Globus pallidus (tissue), 1 donor: ENCODE data around the gene PLET1.
A peak's percentile ranks its signal among the peaks of the same experiment; 100 is the strongest.

ENCODE experiments used
- DNase-seq: peaks from one replicate; pipeline ENCODE4 v3.0.0-alpha.2; 2015; ENCODE audit warnings: low spot score

PLET1 gene

DNA sequence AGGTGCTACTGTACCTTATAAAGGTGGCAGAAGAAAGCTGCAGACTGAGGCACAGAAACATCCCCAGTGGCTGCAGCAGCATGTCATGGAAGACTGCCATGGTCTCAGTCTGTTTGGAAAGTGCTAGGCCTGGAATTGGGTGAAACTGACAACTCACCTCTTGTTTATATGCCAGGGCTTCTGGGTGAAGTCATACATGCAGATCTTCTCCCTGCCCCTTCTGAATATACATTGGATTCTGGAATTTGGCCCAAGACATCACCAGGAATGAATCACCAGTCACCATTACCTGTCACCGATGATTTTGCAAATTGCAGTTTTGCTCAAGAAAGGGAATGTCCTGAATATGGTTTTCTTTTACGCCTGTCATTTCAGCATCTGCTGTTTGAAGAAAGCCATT, at the start of gene PLET1:
TSS of gene PLET1 (minus strand) at position 371 of the 400 bp plus-strand sequence. CDS start at position 100, 271 bp downstream.
- DNase-seq, result no peak

DNA sequence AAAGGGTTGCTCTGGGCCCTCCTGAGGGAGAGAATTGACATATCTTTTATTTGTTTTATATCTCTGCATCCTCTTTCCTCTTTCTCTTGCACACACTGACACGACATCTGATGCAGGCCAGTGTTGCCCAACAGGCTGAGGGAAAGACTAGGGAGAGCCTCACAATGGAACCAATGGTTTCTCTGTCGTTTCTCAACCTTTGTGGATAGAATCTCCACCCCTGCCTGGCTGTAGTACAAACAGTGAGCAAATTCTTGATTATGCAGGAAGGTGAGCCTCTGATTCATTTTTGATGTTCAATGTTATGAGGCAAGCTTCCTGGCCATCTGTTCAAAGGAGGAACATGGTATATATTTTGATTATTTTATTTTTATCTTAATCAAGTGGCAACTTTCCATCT, 49.8 kb upstream of the PLET1 start:
- no peak for DNase-seq

DNA sequence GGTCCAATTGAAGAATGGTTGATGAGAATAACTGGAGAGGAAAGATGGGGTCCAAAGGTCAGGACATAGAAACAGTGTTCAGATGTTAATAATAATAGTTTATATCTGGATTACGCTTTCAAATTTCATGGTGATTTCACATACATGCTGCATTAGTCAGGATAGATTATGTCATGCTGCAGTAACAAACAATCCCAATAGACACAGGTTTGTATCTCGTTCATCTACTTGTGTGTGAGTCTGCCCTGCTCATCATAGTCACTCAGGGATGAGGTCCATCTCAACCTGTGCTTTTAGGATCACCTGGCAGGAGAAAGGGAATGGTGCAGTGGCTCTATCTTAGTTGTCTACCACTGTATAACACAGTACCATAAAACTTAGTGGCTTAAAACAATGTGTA, 48.0 kb upstream of the PLET1 start:
- DNase-seq, result no peak

DNA sequence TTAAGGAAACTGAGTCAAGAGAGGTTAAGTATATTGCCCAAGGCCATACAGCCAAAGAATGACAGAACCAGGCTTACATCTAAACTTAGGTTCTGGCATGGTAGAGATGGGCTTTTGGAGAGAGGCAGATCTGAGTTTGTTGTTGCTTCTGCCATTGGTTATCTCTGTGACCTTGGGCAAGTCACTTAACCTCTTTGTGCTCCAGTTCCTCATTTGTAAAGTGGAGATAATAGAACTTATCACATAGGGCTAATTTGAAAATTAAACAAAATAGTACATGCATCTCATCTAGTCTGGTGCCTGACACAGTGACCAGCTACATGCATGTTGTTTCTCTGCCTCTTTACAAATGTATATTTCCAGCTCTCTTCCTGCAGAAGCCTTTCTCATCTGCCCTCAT, 47.0 kb upstream of the PLET1 start:
- no peak for DNase-seq

DNA sequence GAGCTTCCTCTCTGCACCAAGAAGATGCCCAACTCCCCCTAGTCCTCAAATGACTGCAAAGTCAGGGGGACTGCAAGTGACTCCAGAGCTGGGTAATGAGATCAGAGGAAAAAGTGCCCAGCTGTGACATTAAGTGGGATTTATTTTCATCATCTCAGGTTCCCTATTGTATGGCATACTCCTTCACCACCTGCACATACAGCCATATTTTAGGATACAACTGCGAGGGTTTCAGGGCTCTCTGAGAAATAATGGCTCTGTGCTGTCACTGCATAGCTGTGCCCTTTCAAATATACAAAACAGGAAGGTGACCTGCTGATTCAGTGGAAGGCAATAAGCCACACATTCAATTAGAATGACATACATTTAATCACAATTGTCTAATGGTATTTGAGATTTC, 45.6 kb upstream of the PLET1 start:
- no peak for DNase-seq

GRCh38 chr11:112304914-112305313, 44.3 kb upstream of the PLET1 start:
- no peak for DNase-seq

- DNase-seq, result no peak
These were observed 43.0 kb upstream of the PLET1 start for GRCh38 chr11:112303616-112304015.

GRCh38 chr11:112302226-112302868, 41.7 kb upstream of the PLET1 start:
- no peak for DNase-seq

DNA sequence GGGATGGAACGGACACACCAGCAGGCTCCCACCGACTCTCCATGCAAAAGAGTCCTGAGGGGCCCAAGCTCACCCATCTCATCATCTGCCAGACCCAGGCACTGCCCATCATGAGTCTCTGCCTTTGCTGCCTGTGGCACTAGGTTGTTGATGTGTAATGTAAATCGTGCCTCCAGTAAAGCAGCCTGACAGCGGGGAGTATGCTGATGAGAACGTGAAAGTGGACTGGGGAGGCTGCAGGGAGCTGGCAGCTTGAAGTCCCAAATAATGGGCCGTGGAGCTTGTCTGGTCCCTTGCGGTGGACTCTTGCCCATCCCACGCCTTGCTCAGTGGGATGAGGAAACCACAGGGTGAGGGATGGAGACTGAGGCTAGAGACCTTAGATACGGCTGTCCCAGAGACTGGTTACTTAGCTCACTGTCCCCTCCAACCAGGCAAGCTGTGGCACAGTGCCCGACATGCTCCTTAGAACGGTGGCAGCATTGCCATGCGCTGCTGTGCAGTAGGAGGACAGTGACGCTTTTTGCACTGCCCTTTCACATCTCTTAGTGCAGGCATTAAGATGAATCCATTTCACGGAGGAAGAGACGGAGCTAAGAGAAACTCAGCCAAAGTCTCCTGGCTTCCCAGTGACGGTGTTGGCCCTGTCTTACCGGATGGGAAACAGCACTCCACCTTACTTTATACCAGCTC, 39.6 kb upstream of the PLET1 start:
- peak; percentile 45 for DNase-seq

- peak; percentile 31 for DNase-seq
These were observed 37.9 kb upstream of the PLET1 start for GRCh38 chr11:112298535-112298934.

DNA sequence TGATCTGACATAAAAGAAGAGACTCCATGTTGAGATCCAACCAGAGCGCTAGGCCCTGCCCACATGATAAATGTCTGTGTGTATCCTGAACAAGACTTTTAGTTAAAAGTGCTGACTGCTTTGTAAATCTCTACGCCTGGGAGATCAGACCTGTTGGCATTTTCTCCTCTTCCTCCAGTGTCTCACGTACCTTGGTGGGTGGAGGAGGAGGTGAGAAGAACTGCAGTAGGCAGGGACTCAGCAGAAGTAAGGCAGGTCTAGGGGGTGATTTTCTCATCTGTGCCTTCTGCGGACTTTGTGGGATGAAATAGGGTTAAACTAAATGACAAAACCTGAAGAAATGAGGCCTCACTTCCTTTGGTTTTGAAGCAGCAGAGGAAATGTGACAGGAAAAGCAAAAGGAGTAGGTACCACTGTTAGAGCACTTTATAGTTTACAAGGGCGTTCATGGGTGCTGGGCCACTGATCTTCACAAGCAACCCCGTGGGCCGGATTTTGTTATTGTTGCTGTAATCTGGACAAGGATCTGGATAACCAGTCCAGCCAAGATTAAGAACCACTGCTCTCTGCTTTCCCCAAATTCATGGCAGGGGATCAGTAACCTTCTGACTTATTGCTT, 36.7 kb upstream of the PLET1 start:
- DNase-seq, result no peak

- no peak for DNase-seq
These were observed 35.4 kb upstream of the PLET1 start for GRCh38 chr11:112296044-112296443.

DNA sequence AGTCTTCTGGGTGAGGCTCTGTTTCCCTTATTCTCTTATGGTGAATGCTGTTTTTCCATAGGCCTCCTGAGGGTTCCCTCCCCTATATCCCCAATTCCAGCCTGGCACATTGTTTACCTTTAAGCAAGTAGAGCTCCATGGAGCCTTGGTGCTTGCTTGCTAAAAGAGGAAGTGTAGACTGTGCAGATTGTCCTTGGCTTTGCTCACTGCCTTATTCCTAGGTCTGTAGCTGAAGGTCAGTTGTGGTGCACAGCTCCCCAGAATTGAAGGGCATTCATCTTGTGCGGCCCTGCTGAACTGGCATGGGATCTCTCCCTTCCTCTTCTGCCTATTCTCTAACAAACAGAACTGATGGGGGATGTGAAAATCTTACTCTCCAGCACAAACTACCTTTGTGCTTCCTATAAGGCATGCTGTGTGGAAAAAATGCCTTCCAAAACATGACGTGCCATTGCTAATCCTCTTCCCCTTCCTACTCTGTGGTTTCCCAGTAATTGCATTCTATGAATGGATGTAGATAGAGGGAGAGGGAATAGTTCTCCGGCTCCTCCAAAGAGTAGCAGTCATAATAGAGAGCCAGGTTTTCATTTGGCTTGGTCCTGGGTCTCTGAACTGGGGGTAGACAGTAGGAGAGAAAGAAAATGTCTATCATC, 34.2 kb upstream of the PLET1 start:
- DNase-seq, result no peak

- DNase-seq, result no peak
These were observed 33.0 kb upstream of the PLET1 start for GRCh38 chr11:112293614-112294013.

DNA sequence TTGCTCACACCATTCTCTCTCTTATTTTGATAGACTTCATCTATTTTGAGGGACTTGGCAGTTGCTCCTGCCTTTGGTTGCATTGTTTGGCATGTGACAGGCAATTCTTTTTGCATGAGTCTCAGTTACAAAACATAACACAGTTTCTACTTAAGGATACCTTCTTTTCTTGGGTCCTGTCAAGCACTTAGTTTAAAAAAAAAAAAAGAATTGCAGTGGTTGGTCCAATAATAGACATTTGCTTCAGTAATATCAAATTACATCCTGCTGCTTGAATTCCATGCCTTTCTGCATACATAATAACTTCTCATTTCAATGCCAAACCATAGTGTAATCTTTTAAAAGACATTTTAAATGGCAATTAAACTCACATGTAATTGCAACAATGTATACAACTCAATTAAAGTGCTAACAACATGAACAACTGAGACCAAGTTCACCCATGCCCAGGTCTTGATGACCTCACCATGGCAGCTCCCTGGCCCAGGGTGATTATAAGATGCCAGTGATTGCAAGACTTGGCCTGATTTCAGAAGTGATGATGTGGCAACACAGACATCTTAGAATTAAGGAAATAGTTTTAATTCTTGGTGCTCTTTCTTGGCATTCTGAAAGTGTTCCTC, 32.2 kb upstream of the PLET1 start:
- no peak for DNase-seq

DNA sequence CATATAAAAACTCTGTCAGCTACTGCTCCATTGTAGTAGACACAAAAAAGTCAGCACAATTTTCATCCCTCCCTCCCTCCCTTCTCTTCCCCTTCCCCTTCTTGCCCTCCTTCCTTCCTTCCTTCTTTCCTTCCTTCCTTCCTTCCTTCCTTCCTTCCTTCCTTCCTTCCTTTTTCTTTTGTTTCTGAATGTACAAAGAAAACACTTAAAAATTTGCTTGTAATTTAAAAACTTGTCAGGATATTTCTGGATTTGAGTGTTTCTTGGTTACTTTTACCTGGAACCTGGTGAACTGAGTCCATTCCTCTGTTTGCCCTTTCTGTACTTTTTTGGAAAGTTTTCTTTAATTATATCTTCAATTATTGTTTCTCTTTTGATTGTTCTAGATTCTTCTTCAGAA, 31.5 kb upstream of the PLET1 start:
- DNase-seq, result no peak

- no peak for DNase-seq
These were observed 30.5 kb upstream of the PLET1 start for GRCh38 chr11:112291191-112291590.

DNA sequence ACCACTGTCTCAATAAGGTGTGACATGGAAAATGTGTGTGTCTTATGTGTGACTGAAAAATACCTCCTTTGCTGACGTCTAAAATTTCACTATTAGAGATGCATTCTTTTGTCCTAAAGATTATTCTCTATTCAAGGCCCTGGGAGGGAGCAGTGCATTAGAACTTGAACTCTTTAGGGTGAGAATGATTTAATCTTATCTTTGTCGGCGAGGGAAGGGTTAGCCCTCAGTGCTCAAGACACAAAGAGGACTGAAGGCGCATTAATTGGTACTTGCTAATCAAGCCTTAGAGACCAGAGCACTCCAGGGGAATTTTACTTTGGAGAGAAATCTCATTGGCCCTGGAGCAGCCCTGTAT, 29.8 kb upstream of the PLET1 start:
- DNase-seq, result no peak

- peak; percentile 72 for DNase-seq
These were observed 29.2 kb upstream of the PLET1 start for GRCh38 chr11:112289588-112290492.

GRCh38 chr11:112288021-112288420, 27.4 kb upstream of the PLET1 start:
- DNase-seq, result peak; percentile 76

DNA sequence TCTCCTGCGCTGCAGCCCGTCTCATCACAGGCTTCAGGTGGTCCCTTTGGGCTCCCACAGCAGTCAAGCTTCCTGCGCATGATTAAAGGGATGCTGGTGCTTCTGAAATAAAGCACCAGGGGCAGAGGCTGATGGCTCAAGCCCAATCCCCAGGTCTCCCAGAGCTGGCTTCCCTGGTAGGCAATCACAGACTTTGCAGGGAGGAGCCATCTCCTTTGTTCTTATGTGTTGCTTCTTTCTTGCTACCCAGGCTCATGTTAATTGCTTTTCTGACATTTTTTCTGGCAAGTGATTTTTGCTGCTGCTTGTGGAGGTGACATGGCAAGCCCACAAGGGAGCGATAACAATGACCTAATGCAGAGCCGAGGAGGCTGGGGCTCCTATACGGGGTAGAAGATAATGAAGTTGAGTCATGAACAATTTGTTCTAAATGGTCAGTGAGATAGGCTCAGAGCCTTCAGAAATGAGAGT, 25.2 kb upstream of the PLET1 start:
- no peak for DNase-seq
